Ascending aorta (tissue), 2 donors: ENCODE measurements around the gene ZRANB3. TPM values are rescaled to one million over a fixed set of nuclear protein-coding genes. Genes with fewer than 3 reads are reported as not detected.

Source experiments
- DNase-seq, 2 donors: peaks; one replicate each; pipeline ENCODE4 v3.0.0-alpha.2; 2019; ENCODE audit warnings: low spot score in 2 of 2
- H3K27ac ChIP-seq, 2 donors: fragments of 200-600 bp; sonication (generic); one replicate each; pipeline ENCODE4 v1.5.1; 2016 to 2017; ENCODE audit warnings: mild to moderate bottlenecking in 1 of 2
- H3K27me3 ChIP-seq: fragments of 200-600 bp; sonication (generic); one replicate; pipeline ENCODE4 v1.5.1; 2017
- H3K36me3 ChIP-seq, 2 donors: fragments of 200-600 bp; sonication (generic); one replicate each; pipeline ENCODE4 v1.5.1; 2016
- H3K4me1 ChIP-seq, 2 donors: fragments of 200-600 bp; sonication (generic); one replicate each; pipeline ENCODE4 v1.5.1; 2016 to 2017; ENCODE audit warnings: mild to moderate bottlenecking in 1 of 2
- H3K4me3 ChIP-seq, 2 donors: fragments of 200-600 bp; sonication (generic); one replicate each; pipeline ENCODE4 v1.5.1; 2016 to 2017; ENCODE audit warnings: mild to moderate bottlenecking in 1 of 2
- H3K9me3 ChIP-seq, 2 donors: fragments of 200-600 bp; sonication (generic); one replicate each; pipeline ENCODE4 v1.5.1; 2016
- CTCF ChIP-seq, 3 experiments: fragments of 200-600 bp in 2 of 3; fragments of 450-650 bp in 1 of 3; sonication (generic) in 2 of 3; IDR thresholded peaks; one replicate each; pipeline ENCODE4 v1.5.1; 2016 to 2019; ENCODE audit warnings: antibody characterized with exemption in 3 of 3, mild to moderate bottlenecking in 1 of 3, moderate library complexity in 1 of 3
- intact Hi-C: fragments of 100-400 bp; cut with DNase I; formaldehyde crosslinking; loops from one replicate; pipeline ENCODE4 v1.15.1; 2023
- total RNA-seq: library from RNA; depleted of rRNA; stranded (reverse); fragments of >200 nt; gene quantifications from one replicate; pipeline ENCODE4 v1.1.0, GENCODE V29; 2016

The ZRANB3 gene
- total RNA-seq, 1 donor from 2014 or later = 2.3 TPM

- TF ChIP-seq CTCF (IDR thresholded peaks at IDR 0.05) = no peak
- Histone ChIP-seq H3K36me3 (no peaks in the 10 kb centered on the region), H3K4me1 (peaks cover 0 to 10% of the 10 kb centered on the region in 2 donors), H3K27ac (no peak overlapping the region), H3K27me3 (no peaks in the 10 kb centered on the region), H3K4me3 (peak overlapping the region in 1 of 2 donors; percentile 82), H3K9me3 (no peaks in the 10 kb centered on the region)
- DNase-seq = no peak
- intact Hi-C loops = no loop called here
These were observed 1.6 kb upstream of the ZRANB3 start for GRCh38 chr2:135532581-135532980.

- Histone ChIP-seq H3K27me3 (no peaks in the 10 kb centered on the region), H3K9me3 (no peaks in the 10 kb centered on the region), H3K36me3 (no peaks in the 10 kb centered on the region), H3K4me1 (peaks cover 0 to 10% of the 10 kb centered on the region in 2 donors), H3K27ac (peak within 1 kb of the TSS; percentile 86 to 95), H3K4me3 (peak within 1 kb of the TSS; percentile 78 to 82)
- peak in 1 of 3 experiments; percentile 4 for TF ChIP-seq CTCF (IDR thresholded peaks at IDR 0.05)
- intact Hi-C loops = loop anchor here (1.0 to 2.0 kb wide), 5 partner anchors 210 to 613 kb away; partner anchors contain the start of genes CCNT2, DARS1, MCM6 and RAB3GAP1
- peak; percentile 97 to 100 for DNase-seq
These were observed 496 bp upstream of the ZRANB3 start, which contains the start of gene R3HDM1 for GRCh38 chr2:135531231-135532197. Gene R3HDM1 (plus strand): TSS chr2:135531484. CDS start chr2:135604846, 73,362 bp downstream.

GRCh38 chr2:135528006-135528405 lies 3.0 kb downstream of the ZRANB3 start:
- intact Hi-C loops = no loop called here
- DNase-seq = no peak

GRCh38 chr2:135525786-135526185 lies 5.2 kb downstream of the ZRANB3 start:
- Histone ChIP-seq H3K27me3 (no peaks in the 10 kb centered on the region), H3K4me1 (peaks cover 0 to 3% of the 10 kb centered on the region in 2 donors), H3K27ac (no peak overlapping the region), H3K9me3 (no peaks in the 10 kb centered on the region), H3K4me3 (no peak overlapping the region), H3K36me3 (no peaks in the 10 kb centered on the region)
- TF ChIP-seq CTCF (IDR thresholded peaks at IDR 0.05) = no peak
- DNase-seq = no peak
- intact Hi-C loops = no loop called here

More at GRCh38 chr2:135528006-135528405, 3.0 kb downstream of the ZRANB3 start:
- peaks cover 0 to 7% of the 10 kb centered on the region in 2 donors for H3K4me1 ChIP-seq
- no peak for TF ChIP-seq CTCF (IDR thresholded peaks at IDR 0.05)
- H3K9me3 ChIP-seq = no peaks in the 10 kb centered on the region
- H3K4me3 ChIP-seq = no peak overlapping the region
- no peak overlapping the region for H3K27ac ChIP-seq
- H3K36me3 ChIP-seq = no peaks in the 10 kb centered on the region
- no peaks in the 10 kb centered on the region for H3K27me3 ChIP-seq

GRCh38 chr2:135512099-135512498 lies 18.9 kb downstream of the ZRANB3 start:
- Histone ChIP-seq H3K4me1 (no peaks in the 10 kb centered on the region), H3K36me3 (no peaks in the 10 kb centered on the region), H3K9me3 (peaks cover 16 to 83% of the 10 kb centered on the region in 2 donors), H3K4me3 (no peak overlapping the region), H3K27me3 (no peaks in the 10 kb centered on the region), H3K27ac (no peak overlapping the region)
- no peak for DNase-seq
- intact Hi-C loops = no loop called here
- TF ChIP-seq CTCF (IDR thresholded peaks at IDR 0.05) = no peak
